ENCODE measurements around the gene FBXL7. TPM values are rescaled to one million over a fixed set of nuclear protein-coding genes. Genes with fewer than 3 reads are reported as not detected.

Gene FBXL7
- polyA plus RNA-seq, 1 donor (not counting 4 experiments of a cell fraction or from before 2014, with no cell fraction given), result 0.22 TPM

DNA sequence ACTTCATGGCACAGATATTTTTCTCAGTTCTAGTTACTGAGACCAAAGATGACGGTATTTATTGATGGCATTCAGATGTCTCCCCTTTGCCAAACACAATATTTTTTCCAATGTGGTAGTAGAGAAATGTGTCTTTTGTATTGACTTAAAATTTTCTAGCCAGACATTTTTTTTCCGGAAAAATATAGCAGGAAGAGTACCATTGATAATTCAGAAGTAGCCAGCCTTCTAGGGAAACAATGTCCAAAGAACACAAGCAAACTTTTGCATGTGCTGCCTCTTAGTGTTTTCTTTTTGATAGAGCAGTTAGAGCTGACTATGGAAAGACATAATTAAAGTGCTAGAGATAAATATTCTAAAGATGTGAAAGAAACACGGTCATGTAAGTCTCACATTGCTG lies 448.2 kb downstream of the FBXL7 start:
- Histone ChIP-seq H3K36me3 (ENCODE audit: control insufficient read depth in 2 of 2, extremely low read depth in 1 of 2, insufficient read depth in 2 of 2, low read length in 2 of 2) (no peaks in the 10 kb centered on the region), H4K20me1 (ENCODE audit: control insufficient read depth, extremely low read depth, insufficient read depth, low read length) (no peaks in the 10 kb centered on the region), H3K4me3 (ENCODE audit: control insufficient read depth in 2 of 3, extremely low read depth in 1 of 3, insufficient read depth in 2 of 3, low read depth in 1 of 3, low read length in 3 of 3) (no peak overlapping the region), H3K4me2 (ENCODE audit: control insufficient read depth, extremely low read depth, insufficient read depth, low read depth, low read length) (no peak overlapping the region), H3K9me1 (ENCODE audit: control insufficient read depth, extremely low read depth, insufficient read depth, low read length) (no peaks in the 10 kb centered on the region), H3K27ac (ENCODE audit: control insufficient read depth, insufficient read depth, low read length) (no peak overlapping the region), H3K4me1 (ENCODE audit: control insufficient read depth, extremely low read depth, insufficient read depth, low read length) (no peaks in the 10 kb centered on the region), H3K9ac (ENCODE audit: control insufficient read depth, extremely low read depth, insufficient read depth, low read length) (no peak overlapping the region), H3K79me2 (ENCODE audit: control insufficient read depth, insufficient read depth, low read length) (no peaks in the 10 kb centered on the region), H3K27me3 (ENCODE audit: control insufficient read depth, extremely low read depth, insufficient read depth, low read length) (no peaks in the 10 kb centered on the region), H2AFZ (ENCODE audit: control insufficient read depth, low read length) (no peak overlapping the region), H3K9me3 (ENCODE audit: control insufficient read depth, low read depth, low read length) (no peaks in the 10 kb centered on the region)
- DNase-seq (ENCODE audit: low read depth, low spot score) (no peak), FAIRE-seq (no peak)
- dilution Hi-C loops (cut with MboI; ENCODE audit: extremely low pct_ligation_motif_present, low sequenced_read_pairs), result no loop called here
- no peak for TF ChIP-seq EZH2 (IDR thresholded peaks at IDR 0.05; ENCODE audit: low read length)
- TF ChIP-seq, protein P1, sequence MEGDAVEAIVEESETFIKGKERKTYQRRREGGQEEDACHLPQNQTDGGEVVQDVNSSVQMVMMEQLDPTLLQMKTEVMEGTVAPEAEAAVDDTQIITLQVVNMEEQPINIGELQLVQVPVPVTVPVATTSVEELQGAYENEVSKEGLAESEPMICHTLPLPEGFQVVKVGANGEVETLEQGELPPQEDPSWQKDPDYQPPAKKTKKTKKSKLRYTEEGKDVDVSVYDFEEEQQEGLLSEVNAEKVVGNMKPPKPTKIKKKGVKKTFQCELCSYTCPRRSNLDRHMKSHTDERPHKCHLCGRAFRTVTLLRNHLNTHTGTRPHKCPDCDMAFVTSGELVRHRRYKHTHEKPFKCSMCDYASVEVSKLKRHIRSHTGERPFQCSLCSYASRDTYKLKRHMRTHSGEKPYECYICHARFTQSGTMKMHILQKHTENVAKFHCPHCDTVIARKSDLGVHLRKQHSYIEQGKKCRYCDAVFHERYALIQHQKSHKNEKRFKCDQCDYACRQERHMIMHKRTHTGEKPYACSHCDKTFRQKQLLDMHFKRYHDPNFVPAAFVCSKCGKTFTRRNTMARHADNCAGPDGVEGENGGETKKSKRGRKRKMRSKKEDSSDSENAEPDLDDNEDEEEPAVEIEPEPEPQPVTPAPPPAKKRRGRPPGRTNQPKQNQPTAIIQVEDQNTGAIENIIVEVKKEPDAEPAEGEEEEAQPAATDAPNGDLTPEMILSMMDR (optimal IDR thresholded peaks at IDR 0.05 in 1 of 3, IDR thresholded peaks at IDR 0.05 in 1 of 3, conservative IDR thresholded peaks at IDR 0.05 in 1 of 3; ENCODE audit: extremely low read depth in 1 of 3, insufficient read depth in 2 of 3, low read length in 3 of 3), result no peak

DNA sequence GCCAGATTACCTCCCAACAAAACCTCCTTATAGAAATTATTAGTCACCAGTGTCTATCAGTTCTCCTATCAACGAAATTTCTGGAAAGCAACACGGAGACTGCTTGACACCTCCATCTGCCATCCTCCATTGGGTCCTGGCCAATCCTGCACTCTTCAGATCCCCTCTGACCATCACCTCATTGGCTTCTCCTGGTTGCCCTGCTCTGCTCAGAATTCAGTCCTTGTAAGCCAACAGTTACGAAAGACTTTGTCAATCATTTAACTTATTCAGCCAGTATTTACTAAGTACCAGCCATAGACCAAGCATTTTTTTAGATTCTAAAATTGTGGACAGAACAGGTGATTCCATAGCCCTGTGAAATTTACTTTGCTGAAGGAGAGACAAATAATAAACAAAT lies 451.1 kb downstream of the FBXL7 start:
- Histone ChIP-seq H3K4me2 (ENCODE audit: control insufficient read depth, extremely low read depth, insufficient read depth, low read depth, low read length) (no peak overlapping the region), H3K9me1 (ENCODE audit: control insufficient read depth, extremely low read depth, insufficient read depth, low read length) (no peaks in the 10 kb centered on the region), H3K27me3 (ENCODE audit: control insufficient read depth, extremely low read depth, insufficient read depth, low read length) (no peaks in the 10 kb centered on the region), H3K9ac (ENCODE audit: control insufficient read depth, extremely low read depth, insufficient read depth, low read length) (no peak overlapping the region), H3K4me3 (ENCODE audit: control insufficient read depth in 2 of 3, extremely low read depth in 1 of 3, insufficient read depth in 2 of 3, low read depth in 1 of 3, low read length in 3 of 3) (no peak overlapping the region), H3K79me2 (ENCODE audit: control insufficient read depth, insufficient read depth, low read length) (no peaks in the 10 kb centered on the region), H3K4me1 (ENCODE audit: control insufficient read depth, extremely low read depth, insufficient read depth, low read length) (no peaks in the 10 kb centered on the region), H3K9me3 (ENCODE audit: control insufficient read depth, low read depth, low read length) (no peaks in the 10 kb centered on the region), H4K20me1 (ENCODE audit: control insufficient read depth, extremely low read depth, insufficient read depth, low read length) (no peaks in the 10 kb centered on the region), H2AFZ (ENCODE audit: control insufficient read depth, low read length) (no peak overlapping the region), H3K27ac (ENCODE audit: control insufficient read depth, insufficient read depth, low read length) (no peak overlapping the region), H3K36me3 (ENCODE audit: control insufficient read depth in 2 of 2, extremely low read depth in 1 of 2, insufficient read depth in 2 of 2, low read length in 2 of 2) (no peaks in the 10 kb centered on the region)
- no peak for DNase-seq (ENCODE audit: low read depth, low spot score)
- dilution Hi-C loops (cut with MboI; ENCODE audit: extremely low pct_ligation_motif_present, low sequenced_read_pairs), result no loop called here
- TF ChIP-seq, protein P1 (optimal IDR thresholded peaks at IDR 0.05 in 1 of 3, IDR thresholded peaks at IDR 0.05 in 1 of 3, conservative IDR thresholded peaks at IDR 0.05 in 1 of 3; ENCODE audit: extremely low read depth in 1 of 3, insufficient read depth in 2 of 3, low read length in 3 of 3), result no peak
- TF ChIP-seq EZH2 (IDR thresholded peaks at IDR 0.05; ENCODE audit: low read length), result no peak
- no peak for FAIRE-seq
